HEK293 (cell line): ENCODE data around the gene ST3GAL2.

Source experiments
- EGR2 ChIP-seq: fragments of 450-650 bp; formaldehyde crosslinking; IDR thresholded peaks from 2 replicates; pipeline ENCODE4 v1.5.1; 2016; ENCODE audit warnings: low read depth, missing biosample characterization, missing genetic modification characterization
- IKZF3 ChIP-seq: fragments of 450-650 bp; IDR thresholded peaks from 2 replicates; pipeline ENCODE4 v1.5.0; 2018; ENCODE audit warnings: missing biosample characterization, mild to moderate bottlenecking, missing genetic modification characterization, moderate library complexity
- SALL2 ChIP-seq: fragments of 450-650 bp; formaldehyde crosslinking; IDR thresholded peaks from 2 replicates; pipeline ENCODE4 v1.5.0; 2017; ENCODE audit warnings: missing biosample characterization, mild to moderate bottlenecking, missing genetic modification characterization, borderline replicate concordance
- SP3 ChIP-seq: fragments of 450-650 bp; formaldehyde crosslinking; IDR thresholded peaks from 2 replicates; pipeline ENCODE4 v1.5.1; 2016; ENCODE audit warnings: missing biosample characterization, missing genetic modification characterization
- YY2 ChIP-seq: fragments of 450-650 bp; formaldehyde crosslinking; IDR thresholded peaks from 2 replicates; pipeline ENCODE4 v1.5.1; 2016; ENCODE audit warnings: missing biosample characterization, missing genetic modification characterization
- ZNF146 ChIP-seq: fragments of 450-650 bp; formaldehyde crosslinking; IDR thresholded peaks from 2 replicates; pipeline ENCODE4 v1.5.1; 2016; ENCODE audit warnings: missing biosample characterization, missing genetic modification characterization
- ZNF169 ChIP-seq: fragments of 450-650 bp; formaldehyde crosslinking; IDR thresholded peaks from 2 replicates; pipeline ENCODE4 v1.5.1; 2016; ENCODE audit warnings: missing biosample characterization, missing genetic modification characterization
- ZNF184 ChIP-seq: fragments of 450-650 bp; IDR thresholded peaks from 2 replicates; pipeline ENCODE4 v1.5.1; 2018; ENCODE audit warnings: missing biosample characterization, mild to moderate bottlenecking, missing genetic modification characterization
- ZNF302 ChIP-seq: fragments of 450-650 bp; formaldehyde crosslinking; IDR thresholded peaks from 2 replicates; pipeline ENCODE4 v1.5.1; 2016; ENCODE audit warnings: missing biosample characterization, missing genetic modification characterization, low read depth
- ZNF324 ChIP-seq: fragments of 450-650 bp; formaldehyde crosslinking; IDR thresholded peaks from 2 replicates; pipeline ENCODE4 v1.5.1; 2016; ENCODE audit warnings: missing biosample characterization, missing genetic modification characterization
- ZNF350 ChIP-seq: fragments of 450-650 bp; formaldehyde crosslinking; IDR thresholded peaks from 2 replicates; pipeline ENCODE4 v1.5.0; 2017; ENCODE audit warnings: missing biosample characterization, mild to moderate bottlenecking, missing genetic modification characterization
- ZNF416 ChIP-seq: fragments of 450-650 bp; formaldehyde crosslinking; IDR thresholded peaks from 2 replicates; pipeline ENCODE4 v1.5.1; 2016; ENCODE audit warnings: missing biosample characterization, missing genetic modification characterization
- ZNF654 ChIP-seq: fragments of 450-650 bp; formaldehyde crosslinking; IDR thresholded peaks from 2 replicates; pipeline ENCODE4 v1.5.1; 2016; ENCODE audit warnings: low read depth, missing biosample characterization, missing genetic modification characterization
- ZNF785 ChIP-seq: fragments of 450-650 bp; formaldehyde crosslinking; IDR thresholded peaks from 2 replicates; pipeline ENCODE4 v1.5.1; 2016; ENCODE audit warnings: missing biosample characterization, missing genetic modification characterization
- ZNF843 ChIP-seq: fragments of 450-650 bp; formaldehyde crosslinking; IDR thresholded peaks from 2 replicates; pipeline ENCODE4 v1.5.1; 2016; ENCODE audit warnings: missing biosample characterization, missing genetic modification characterization
- TF ChIP-seq, protein P1 (sequence below): fragments of 450-650 bp; formaldehyde crosslinking; IDR thresholded peaks from 2 replicates; pipeline ENCODE4 v1.5.1; 2016; ENCODE audit warnings: missing biosample characterization, missing genetic modification characterization
- TF ChIP-seq, protein P2 (sequence below): fragments of 450-650 bp; formaldehyde crosslinking; conservative IDR thresholded peaks from 2 replicates; pipeline ENCODE4 v1.5.1; 2016; ENCODE audit warnings: low read depth, missing biosample characterization, missing genetic modification characterization
- TF ChIP-seq, protein P3 (sequence below): fragments of 450-650 bp; formaldehyde crosslinking; IDR thresholded peaks from 2 replicates; pipeline ENCODE4 v1.5.1; 2016; ENCODE audit warnings: missing biosample characterization, missing genetic modification characterization
- TF ChIP-seq, protein P4 (sequence below): fragments of 450-650 bp; formaldehyde crosslinking; IDR thresholded peaks from 2 replicates; pipeline ENCODE4 v1.5.1; 2017; ENCODE audit warnings: missing biosample characterization, missing genetic modification characterization
- TF ChIP-seq, protein P5 (sequence below): fragments of 450-650 bp; formaldehyde crosslinking; IDR thresholded peaks from 2 replicates; pipeline ENCODE4 v1.5.1; 2016; ENCODE audit warnings: missing biosample characterization, missing genetic modification characterization
- TF ChIP-seq, protein P6 (sequence below): fragments of 450-650 bp; formaldehyde crosslinking; IDR thresholded peaks from 2 replicates; pipeline ENCODE4 v1.5.1; 2016; ENCODE audit warnings: missing biosample characterization, missing genetic modification characterization

Gene ST3GAL2

DNA sequence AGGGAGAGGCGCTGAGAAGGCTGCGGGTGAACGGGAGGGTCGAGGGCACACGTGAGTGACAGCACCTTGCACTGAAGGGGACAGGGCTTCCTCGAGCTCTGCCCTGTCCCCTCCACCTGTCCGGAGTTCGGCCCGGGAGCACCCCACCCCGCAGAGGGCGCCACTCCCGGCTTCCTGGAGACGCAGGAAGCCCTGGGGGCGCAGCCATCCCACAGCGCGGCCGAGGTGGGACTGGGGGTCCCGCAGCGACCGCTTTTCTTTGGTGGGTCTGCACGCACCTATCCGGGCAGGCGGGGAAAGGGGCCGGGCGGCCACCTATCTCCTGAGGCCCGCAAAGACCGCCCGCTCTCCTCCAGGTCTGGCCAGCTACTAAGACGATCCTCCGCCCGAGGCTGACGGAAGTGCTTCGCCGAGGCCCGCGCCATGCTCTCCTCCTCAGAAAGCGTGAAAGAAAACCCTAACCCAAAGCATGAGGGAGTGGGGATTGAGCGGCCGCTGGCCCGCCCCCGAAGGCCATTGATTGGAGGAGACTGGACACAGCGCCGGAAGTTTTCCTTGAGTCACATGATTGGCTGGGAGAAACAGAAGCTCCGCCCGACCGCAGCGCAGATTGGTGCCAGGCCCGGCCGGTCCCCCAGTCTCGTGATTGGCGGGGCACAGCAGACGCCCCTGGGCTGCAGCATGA, 57.8 kb downstream of the ST3GAL2 start (continued):
- no peak for TF ChIP-seq ZNF350 (tag by site-specific recombination)
- TF ChIP-seq, protein P1, sequence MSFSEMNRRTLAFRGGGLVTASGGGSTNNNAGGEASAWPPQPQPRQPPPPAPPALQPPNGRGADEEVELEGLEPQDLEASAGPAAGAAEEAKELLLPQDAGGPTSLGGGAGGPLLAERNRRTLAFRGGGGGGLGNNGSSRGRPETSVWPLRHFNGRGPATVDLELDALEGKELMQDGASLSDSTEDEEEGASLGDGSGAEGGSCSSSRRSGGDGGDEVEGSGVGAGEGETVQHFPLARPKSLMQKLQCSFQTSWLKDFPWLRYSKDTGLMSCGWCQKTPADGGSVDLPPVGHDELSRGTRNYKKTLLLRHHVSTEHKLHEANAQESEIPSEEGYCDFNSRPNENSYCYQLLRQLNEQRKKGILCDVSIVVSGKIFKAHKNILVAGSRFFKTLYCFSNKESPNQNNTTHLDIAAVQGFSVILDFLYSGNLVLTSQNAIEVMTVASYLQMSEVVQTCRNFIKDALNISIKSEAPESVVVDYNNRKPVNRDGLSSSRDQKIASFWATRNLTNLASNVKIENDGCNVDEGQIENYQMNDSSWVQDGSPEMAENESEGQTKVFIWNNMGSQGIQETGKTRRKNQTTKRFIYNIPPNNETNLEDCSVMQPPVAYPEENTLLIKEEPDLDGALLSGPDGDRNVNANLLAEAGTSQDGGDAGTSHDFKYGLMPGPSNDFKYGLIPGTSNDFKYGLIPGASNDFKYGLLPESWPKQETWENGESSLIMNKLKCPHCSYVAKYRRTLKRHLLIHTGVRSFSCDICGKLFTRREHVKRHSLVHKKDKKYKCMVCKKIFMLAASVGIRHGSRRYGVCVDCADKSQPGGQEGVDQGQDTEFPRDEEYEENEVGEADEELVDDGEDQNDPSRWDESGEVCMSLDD: peak; percentile 37; the same call in 1 of the 2 replicates
- no peak for TF ChIP-seq ZNF169 (tag by site-specific recombination)
- peak; percentile 59; the same call in 1 of the 2 replicates for TF ChIP-seq SP3 (tag by site-specific recombination)
- peak; percentile 53; the same call in 1 of the 2 replicates for TF ChIP-seq IKZF3 (tag by site-specific recombination)
- peak; percentile 48; the same call in 1 of the 2 replicates for TF ChIP-seq ZNF843 (tag by site-specific recombination)
- TF ChIP-seq, protein P2, sequence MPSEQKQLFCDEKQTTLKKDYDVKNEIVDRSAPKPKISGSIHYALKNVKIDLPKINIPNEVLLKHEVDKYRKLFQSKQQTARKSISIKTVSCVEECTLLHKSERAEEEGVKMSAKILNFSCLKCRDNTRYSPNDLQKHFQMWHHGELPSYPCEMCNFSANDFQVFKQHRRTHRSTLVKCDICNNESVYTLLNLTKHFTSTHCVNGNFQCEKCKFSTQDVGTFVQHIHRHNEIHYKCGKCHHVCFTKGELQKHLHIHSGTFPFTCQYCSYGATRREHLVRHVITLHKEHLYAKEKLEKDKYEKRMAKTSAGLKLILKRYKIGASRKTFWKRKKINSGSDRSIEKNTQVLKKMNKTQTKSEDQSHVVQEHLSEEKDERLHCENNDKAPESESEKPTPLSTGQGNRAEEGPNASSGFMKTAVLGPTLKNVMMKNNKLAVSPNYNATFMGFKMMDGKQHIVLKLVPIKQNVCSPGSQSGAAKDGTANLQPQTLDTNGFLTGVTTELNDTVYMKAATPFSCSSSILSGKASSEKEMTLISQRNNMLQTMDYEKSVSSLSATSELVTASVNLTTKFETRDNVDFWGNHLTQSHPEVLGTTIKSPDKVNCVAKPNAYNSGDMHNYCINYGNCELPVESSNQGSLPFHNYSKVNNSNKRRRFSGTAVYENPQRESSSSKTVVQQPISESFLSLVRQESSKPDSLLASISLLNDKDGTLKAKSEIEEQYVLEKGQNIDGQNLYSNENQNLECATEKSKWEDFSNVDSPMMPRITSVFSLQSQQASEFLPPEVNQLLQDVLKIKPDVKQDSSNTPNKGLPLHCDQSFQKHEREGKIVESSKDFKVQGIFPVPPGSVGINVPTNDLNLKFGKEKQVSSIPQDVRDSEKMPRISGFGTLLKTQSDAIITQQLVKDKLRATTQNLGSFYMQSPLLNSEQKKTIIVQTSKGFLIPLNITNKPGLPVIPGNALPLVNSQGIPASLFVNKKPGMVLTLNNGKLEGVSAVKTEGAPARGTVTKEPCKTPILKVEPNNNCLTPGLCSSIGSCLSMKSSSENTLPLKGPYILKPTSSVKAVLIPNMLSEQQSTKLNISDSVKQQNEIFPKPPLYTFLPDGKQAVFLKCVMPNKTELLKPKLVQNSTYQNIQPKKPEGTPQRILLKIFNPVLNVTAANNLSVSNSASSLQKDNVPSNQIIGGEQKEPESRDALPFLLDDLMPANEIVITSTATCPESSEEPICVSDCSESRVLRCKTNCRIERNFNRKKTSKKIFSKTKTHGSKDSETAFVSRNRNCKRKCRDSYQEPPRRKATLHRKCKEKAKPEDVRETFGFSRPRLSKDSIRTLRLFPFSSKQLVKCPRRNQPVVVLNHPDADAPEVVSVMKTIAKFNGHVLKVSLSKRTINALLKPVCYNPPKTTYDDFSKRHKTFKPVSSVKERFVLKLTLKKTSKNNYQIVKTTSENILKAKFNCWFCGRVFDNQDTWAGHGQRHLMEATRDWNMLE (tag by site-specific recombination): 0 out of 2 replicates have a peak, but pooled peaks have one; percentile 7
- no peak for TF ChIP-seq EGR2 (tag by site-specific recombination)
- no peak for TF ChIP-seq ZNF184 (tag by site-specific recombination)
- peak; percentile 35; the same call in 1 of the 2 replicates for TF ChIP-seq ZNF324 (tag by site-specific recombination)
- peak; percentile 83 for TF ChIP-seq YY2 (tag by site-specific recombination)
- TF ChIP-seq, protein P3, sequence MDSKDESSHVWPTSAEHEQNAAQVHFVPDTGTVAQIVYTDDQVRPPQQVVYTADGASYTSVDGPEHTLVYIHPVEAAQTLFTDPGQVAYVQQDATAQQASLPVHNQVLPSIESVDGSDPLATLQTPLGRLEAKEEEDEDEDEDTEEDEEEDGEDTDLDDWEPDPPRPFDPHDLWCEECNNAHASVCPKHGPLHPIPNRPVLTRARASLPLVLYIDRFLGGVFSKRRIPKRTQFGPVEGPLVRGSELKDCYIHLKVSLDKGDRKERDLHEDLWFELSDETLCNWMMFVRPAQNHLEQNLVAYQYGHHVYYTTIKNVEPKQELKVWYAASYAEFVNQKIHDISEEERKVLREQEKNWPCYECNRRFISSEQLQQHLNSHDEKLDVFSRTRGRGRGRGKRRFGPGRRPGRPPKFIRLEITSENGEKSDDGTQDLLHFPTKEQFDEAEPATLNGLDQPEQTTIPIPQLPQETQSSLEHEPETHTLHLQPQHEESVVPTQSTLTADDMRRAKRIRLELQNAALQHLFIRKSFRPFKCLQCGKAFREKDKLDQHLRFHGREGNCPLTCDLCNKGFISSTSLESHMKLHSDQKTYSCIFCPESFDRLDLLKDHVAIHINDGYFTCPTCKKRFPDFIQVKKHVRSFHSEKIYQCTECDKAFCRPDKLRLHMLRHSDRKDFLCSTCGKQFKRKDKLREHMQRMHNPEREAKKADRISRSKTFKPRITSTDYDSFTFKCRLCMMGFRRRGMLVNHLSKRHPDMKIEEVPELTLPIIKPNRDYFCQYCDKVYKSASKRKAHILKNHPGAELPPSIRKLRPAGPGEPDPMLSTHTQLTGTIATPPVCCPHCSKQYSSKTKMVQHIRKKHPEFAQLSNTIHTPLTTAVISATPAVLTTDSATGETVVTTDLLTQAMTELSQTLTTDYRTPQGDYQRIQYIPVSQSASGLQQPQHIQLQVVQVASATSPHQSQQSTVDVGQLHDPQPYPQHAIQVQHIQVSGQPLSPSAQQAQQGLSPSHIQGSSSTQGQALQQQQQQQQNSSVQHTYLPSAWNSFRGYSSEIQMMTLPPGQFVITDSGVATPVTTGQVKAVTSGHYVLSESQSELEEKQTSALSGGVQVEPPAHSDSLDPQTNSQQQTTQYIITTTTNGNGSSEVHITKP (tag by site-specific recombination): peak; percentile 92
- no peak for TF ChIP-seq ZNF302 (tag by site-specific recombination)
- TF ChIP-seq ZNF654 (tag by site-specific recombination): no peak
- no peak for TF ChIP-seq ZNF785
- no peak for TF ChIP-seq ZNF416 (tag by site-specific recombination)
- TF ChIP-seq, protein P4, sequence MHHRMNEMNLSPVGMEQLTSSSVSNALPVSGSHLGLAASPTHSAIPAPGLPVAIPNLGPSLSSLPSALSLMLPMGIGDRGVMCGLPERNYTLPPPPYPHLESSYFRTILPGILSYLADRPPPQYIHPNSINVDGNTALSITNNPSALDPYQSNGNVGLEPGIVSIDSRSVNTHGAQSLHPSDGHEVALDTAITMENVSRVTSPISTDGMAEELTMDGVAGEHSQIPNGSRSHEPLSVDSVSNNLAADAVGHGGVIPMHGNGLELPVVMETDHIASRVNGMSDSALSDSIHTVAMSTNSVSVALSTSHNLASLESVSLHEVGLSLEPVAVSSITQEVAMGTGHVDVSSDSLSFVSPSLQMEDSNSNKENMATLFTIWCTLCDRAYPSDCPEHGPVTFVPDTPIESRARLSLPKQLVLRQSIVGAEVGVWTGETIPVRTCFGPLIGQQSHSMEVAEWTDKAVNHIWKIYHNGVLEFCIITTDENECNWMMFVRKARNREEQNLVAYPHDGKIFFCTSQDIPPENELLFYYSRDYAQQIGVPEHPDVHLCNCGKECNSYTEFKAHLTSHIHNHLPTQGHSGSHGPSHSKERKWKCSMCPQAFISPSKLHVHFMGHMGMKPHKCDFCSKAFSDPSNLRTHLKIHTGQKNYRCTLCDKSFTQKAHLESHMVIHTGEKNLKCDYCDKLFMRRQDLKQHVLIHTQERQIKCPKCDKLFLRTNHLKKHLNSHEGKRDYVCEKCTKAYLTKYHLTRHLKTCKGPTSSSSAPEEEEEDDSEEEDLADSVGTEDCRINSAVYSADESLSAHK: no peak
- TF ChIP-seq, protein P5, sequence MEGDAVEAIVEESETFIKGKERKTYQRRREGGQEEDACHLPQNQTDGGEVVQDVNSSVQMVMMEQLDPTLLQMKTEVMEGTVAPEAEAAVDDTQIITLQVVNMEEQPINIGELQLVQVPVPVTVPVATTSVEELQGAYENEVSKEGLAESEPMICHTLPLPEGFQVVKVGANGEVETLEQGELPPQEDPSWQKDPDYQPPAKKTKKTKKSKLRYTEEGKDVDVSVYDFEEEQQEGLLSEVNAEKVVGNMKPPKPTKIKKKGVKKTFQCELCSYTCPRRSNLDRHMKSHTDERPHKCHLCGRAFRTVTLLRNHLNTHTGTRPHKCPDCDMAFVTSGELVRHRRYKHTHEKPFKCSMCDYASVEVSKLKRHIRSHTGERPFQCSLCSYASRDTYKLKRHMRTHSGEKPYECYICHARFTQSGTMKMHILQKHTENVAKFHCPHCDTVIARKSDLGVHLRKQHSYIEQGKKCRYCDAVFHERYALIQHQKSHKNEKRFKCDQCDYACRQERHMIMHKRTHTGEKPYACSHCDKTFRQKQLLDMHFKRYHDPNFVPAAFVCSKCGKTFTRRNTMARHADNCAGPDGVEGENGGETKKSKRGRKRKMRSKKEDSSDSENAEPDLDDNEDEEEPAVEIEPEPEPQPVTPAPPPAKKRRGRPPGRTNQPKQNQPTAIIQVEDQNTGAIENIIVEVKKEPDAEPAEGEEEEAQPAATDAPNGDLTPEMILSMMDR: peak; percentile 89
- TF ChIP-seq, protein P6, sequence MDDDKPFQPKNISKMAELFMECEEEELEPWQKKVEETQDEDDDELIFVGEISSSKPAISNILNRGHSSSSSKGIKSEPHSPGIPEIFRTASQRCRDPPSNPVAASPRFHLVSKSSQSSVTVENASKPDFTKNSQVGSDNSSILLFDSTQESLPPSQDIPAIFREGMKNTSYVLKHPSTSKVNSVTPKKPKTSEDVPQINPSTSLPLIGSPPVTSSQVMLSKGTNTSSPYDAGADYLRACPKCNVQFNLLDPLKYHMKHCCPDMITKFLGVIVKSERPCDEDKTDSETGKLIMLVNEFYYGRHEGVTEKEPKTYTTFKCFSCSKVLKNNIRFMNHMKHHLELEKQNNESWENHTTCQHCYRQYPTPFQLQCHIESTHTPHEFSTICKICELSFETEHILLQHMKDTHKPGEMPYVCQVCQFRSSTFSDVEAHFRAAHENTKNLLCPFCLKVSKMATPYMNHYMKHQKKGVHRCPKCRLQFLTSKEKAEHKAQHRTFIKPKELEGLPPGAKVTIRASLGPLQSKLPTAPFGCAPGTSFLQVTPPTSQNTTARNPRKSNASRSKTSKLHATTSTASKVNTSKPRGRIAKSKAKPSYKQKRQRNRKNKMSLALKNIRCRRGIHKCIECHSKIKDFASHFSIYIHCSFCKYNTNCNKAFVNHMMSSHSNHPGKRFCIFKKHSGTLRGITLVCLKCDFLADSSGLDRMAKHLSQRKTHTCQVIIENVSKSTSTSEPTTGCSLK: no peak
- TF ChIP-seq ZNF146 (tag by site-specific recombination): 0 out of 2 replicates have a peak, but pooled peaks have one; percentile 4
- TF ChIP-seq SALL2: no peak
